Femur (tissue), 1 donor: ENCODE data around the gene PGRMC1.
"Not testable (repeated sequence)": the region's sequence is repeated elsewhere in the genome, so short reads cannot be mapped to it uniquely, and the experiment has no call there.

Experiments used
- DNase-seq: peaks from one replicate; pipeline ENCODE4 v3.0.0-alpha.2; 2017

Gene PGRMC1

DNA sequence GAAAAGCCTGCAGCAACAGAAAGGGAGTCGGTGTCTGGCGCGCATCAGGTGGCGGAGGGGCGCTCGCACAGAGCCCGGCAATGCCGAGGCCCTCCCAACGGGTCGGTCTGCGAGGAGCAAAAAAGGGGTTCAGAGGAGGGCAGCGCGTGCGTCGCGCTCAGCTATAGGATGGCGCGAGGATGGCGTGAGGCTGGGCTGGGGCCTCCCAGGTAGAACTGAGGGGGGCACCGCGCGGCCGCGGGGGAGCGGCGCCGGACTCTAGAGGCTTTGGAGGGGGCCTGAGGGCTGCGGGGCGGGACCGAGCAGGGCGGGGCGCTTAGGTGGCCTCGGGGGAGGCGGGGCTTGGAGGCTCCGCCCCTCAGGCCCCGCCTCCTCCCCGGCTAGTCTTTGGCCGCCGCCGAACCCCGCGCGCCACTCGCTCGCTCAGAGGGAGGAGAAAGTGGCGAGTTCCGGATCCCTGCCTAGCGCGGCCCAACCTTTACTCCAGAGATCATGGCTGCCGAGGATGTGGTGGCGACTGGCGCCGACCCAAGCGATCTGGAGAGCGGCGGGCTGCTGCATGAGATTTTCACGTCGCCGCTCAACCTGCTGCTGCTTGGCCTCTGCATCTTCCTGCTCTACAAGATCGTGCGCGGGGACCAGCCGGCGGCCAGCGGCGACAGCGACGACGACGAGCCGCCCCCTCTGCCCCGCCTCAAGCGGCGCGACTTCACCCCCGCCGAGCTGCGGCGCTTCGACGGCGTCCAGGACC lies at the start of gene PGRMC1:
PGRMC1 (plus strand) TSS at position 414 of the 751 bp plus-strand sequence; CDS start at position 493, 79 bp downstream.
- peak; percentile 86 for DNase-seq

DNA sequence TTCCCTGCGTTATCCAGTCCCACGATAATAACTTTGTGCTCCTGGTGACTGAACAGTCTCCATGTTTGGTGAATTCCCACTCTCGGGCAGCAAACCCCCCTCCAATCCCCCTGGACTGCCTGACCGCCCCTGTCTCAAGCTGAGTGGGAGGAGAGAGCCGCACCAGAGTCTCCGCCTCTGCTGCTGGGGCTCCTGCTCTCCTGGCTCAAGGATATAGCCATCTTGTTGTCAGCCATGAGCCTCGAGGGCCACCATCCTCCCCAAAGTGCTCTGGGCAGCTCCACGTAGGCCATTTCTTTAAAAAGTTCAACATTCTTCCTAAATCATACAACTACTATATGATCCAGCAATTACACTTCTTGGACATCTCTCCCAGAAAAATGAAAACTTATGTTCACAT lies 49.3 kb upstream of the PGRMC1 start:
- DNase-seq: no peak

DNA sequence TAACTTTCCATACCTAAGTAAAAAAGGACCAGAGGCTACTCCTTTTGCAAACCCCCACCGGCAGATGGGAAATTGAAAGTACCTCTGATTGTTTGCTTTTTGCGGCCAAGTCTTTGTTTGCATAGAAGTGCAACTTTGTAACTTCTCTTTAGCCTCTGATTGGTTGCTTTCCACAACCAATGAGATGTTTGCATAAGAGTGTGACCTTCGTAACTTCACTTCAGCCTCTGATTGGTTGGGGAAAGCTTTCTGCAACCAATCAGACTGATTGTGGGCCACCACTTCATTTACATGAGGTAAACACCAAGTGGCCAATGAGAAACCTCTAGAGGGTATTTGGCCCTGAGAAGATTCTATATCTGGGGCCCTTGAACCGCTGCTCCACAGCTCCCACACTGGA lies 48.8 kb upstream of the PGRMC1 start:
- no peak for DNase-seq

GRCh38 chrX:119189115-119189514 lies 47.0 kb upstream of the PGRMC1 start:
- DNase-seq: peak; percentile 29

DNA sequence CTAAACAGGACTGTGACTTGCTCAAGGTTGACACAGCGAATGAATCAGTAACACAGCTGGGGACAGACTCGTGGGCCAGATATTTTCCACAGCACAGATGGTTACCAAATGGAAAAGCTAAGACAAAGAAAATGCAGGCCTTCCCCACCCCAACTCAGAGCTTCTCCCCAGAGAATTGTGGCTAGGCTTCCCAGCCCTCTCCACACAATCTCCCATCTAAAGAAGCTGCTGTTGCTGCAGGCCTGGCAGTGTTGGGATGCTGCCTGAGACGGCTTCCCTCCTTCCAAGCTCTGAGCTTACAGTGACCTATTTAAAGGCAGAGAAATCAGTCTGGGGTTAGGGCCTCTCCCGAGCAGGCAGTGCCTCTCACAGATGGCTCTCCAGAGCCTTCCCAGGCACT lies 46.5 kb upstream of the PGRMC1 start:
- DNase-seq: peak; percentile 85

DNA sequence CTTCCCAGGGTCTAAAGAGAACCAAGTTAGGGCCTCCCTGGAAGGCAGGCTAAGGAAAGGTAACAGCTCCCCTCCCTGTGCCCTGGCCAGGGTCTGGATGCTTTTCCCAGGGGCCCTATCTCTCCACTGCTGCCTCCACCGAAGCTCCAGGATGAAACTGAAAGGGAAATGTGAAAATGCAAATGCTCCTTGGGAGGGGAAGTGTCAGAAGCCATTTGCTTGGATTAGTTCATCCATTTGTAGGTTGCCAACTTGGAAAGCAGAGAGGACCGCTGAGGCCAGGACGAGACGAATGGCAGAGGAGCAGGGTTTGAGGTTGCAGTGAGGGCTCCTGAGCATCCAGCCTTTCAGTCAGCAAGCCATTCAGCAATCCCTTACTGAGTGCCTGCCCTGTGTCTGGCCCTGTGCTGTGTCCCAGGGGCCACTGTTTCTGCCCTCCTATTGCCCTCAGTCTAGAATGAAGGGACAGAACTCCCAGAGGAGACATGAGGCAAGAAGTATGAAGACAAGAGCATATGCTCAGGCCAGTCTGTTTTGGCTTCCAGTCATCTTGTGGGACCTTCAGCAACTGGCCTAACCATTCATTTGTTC lies 45.9 kb upstream of the PGRMC1 start:
- DNase-seq: peak; percentile 77

DNA sequence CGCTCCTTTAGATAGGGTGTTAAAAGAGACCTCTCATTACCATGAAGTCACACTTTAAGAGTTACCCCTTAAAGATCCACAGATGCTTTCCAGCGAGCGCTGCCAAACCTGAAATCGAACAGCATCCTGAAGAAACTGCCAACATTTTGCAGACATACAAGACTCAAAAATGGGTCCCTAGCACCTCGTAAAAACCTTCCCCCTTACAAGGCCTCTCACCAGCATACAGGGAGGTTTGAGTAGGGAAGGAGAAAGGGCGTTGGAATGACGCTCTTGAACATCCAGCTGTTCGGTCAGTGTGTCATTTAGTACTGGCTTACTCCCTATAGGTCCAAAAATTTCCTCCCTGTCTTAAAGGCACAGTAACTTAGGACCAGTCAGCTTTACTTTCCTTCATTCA lies 45.3 kb upstream of the PGRMC1 start:
- DNase-seq: peak; percentile 82

- no peak for DNase-seq
Measured at GRCh38 chrX:119194621-119195020, 41.5 kb upstream of the PGRMC1 start.

DNA sequence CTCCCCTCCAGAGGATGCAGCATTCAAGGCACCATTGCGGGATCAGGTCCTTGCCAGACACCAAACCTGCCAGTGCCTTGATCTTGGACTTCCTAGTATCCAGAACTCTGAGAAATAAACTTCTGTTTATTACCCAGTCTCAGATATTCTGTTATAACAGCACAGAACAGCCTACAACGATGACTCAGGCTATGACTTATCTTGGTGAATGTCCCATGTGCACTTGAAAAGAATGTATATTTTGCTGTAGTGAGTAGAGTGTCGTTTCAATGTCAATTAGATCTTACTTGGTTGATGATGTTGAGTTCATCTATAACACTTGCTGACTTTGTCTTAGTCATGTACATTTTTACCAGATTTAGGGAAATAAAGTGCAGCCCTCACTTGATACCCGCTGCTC lies 34.5 kb upstream of the PGRMC1 start:
- DNase-seq: no peak

GRCh38 chrX:119206203-119206602 lies 29.9 kb upstream of the PGRMC1 start:
- DNase-seq: no peak

DNA sequence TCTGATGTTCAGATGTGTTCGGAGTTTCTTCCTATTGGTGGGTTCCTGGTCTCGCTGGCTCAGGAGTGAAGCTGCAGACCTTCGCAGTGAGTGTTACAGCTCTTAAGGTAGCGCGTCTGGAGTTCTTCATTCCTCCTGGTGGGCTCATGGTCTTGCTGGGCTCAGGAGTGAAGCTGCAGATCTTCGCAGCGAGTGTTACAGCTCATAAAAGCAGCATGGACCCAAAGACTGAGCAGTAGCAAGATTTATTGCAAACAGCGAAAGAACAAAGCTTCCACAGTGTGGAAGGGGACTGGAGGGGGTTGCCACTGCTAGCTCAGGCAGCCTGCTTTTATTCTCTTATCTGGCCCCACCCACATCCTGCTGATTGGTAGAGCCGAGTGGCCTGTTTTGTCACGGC lies 28.6 kb upstream of the PGRMC1 start:
- DNase-seq: not testable (repeated sequence)

DNA sequence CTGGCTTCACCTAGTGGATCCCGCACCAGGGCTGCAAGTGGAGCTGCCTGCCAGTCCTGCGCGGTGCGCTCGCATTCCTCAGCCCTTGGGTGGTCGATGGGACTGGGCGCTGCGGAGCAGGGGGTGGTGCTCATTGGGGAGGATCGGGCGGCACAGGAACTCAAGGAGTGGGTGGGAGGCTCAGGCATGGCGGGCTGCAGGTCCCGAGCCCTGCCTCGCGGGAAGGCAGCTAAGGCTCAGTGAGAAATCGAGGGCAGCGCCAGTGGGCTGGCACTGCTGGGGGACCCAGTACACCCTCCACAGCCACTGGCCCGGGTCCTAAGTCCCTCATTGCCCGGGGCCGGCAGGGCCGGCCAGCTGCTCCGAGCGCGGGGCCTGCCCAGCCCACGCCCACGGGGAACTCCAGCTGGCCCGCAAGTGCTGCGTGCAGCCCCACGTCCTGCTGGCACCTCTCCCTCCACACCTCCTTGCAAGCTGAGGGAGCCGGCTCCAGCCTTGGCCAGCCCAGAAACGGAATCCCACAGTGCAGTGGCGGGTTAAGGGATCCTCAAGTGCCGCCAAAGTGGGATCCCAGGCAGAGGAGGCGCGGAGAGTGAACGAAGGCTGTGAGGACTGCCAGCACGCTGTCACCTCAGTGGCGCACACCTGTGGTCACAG lies 27.6 kb upstream of the PGRMC1 start:
- DNase-seq: no peak

- DNase-seq: not testable (repeated sequence)
Measured at GRCh38 chrX:119210931-119211648, 25.0 kb upstream of the PGRMC1 start.

DNA sequence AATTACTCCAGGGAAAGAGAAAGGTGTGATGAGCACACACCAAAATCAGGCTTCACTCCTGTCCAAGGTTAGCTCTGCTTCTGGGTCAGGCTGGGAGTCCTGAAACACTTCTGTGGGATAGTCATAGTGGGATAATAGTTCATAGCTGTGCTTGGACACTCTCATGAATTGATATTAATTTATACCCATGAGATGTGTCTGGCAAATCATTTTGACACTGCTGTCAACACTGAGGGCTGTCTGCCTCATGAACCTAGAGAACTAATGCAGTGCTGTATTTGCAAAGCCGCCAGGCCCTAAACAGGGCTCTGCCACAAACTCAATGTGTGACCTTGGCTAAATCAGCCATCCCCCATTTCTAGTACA lies 24.5 kb upstream of the PGRMC1 start:
- no peak for DNase-seq

GRCh38 chrX:119218198-119218597 lies 17.9 kb upstream of the PGRMC1 start:
- DNase-seq: no peak

- no peak for DNase-seq
Measured at GRCh38 chrX:119222932-119223331, 13.2 kb upstream of the PGRMC1 start.

DNA sequence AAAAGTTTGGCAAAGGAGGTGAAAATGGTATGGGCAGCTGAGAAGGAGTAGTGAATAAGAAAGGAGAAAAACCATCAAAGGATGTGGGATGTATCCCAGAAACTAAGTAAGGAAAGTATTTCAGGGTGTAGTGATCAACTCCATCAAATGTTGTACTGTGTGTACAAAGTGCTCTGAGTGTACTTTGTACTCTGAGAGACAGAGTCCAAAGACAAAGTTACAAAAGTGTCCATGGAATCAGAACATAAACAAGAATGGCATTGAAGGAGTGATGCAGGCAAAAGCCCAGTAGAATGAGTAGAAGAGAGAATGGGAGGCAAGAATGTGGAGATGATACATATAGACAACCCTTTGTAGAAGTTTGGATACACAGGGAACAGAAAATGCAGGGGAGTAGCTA lies 12.3 kb upstream of the PGRMC1 start:
- DNase-seq: no peak

DNA sequence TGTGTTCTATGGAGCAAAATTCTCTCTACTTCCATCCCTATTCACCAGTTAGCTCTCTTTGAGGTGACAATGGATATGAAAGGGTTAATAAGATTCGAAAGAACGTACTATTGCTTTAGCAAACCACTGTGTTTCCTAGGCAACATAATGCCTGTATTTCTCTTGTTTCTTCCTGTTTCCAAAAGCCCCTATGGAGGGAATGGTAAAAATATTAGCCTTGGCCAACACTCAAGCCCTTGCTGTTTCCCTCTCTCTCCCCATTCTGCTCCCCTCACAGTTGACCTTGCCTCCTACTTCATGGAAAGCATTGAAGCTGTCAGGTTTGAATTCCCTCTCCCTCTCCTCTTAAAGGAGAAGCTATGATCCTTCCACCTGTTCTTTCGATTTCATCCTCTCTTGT lies 9.6 kb upstream of the PGRMC1 start:
- DNase-seq: peak; percentile 62

DNA sequence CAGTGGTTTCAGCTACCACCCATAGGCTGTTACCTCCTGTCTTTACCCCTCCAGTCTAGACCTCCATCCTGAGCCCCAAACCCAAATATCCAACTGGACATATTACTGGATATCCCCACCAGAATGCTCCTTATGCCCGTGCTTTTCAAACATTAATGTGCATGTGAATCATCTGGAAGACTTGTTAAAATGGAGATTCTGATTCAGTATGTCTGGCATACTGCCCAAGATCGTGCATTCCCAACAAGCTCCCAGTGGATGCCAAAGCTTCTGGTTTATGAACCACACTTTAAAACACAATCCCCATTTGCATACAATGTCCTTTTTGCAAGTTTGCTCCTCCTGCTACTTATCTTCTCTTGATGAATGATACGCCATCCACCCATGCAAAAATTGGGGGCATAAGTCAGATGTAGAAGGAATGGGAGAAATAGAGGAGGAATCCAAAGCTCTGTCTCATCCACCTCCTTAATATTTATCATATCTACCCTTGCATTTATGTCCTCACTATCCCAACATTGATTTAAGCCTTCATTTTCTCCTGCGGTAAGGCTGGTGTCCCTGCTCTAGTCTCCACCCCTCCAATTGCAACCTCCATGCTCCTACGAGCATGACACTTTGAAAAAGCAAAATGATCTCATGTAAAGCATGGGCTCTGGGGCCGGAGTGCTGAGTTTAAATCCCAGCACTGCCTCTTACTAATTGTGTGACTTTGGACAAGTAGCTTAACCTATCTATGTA lies 7.4 kb upstream of the PGRMC1 start:
- no peak for DNase-seq

- DNase-seq: no peak
Measured at GRCh38 chrX:119229253-119229615, 6.9 kb upstream of the PGRMC1 start.

DNA sequence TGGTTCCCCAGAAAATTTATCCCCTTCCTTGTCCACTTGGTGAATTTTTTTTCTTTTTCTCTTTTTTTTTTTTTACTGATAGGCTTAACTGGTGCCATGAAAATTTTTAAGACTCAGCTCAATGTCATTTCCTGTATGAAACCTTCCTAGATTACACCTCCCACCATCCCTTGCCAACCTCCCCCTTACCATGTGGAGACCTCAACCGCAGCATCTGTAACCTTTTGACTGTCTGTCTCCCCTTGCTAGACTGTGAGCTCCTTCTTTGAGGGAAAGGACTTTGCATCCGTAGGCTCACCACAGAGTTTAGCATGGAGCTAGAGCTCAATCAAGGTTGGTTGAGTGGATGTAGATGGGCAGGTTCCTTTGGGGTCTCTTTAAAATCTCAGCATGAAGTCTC lies 5.2 kb upstream of the PGRMC1 start:
- DNase-seq: no peak

- DNase-seq: no peak
Measured at GRCh38 chrX:119231936-119232445, 4.1 kb upstream of the PGRMC1 start.

DNA sequence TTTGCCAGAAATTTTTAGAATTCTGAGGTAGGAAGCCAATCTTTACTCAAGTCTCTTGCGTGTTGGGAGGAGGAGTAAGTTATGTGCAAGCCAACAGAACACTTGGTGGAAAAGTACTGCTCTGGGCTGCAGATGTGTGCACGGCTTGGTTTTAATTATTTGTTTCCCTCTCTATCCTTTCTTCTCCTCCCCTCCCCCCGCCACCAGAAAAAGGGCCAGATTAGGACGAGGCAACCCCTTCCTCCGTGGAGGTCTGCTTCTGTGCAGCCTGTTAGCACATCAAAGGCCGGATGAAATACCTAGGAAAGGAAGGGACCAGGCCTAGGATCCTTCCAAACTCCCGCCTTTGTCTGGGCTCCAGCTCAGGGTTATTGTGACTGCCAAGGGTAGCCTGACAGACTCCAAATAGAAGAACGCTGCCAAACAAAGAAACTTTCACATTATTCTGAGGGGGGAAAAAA lies 1.0 kb upstream of the PGRMC1 start:
- peak; percentile 70 for DNase-seq
